ENCODE data around the gene SEPTIN3.

SEPTIN3 gene

GRCh38 chr22:41969110-41969646 is at the start of gene SEPTIN3:
SEPTIN3 (plus strand) TSS chr22:41969443; CDS start chr22:41971493, 2,050 bp downstream.
- no peak for DNase-seq (ENCODE audit: low read depth in 2 of 2)

- no peak for DNase-seq (ENCODE audit: low read depth in 2 of 2)
These were observed 48.8 kb upstream of the SEPTIN3 start for GRCh38 chr22:41920271-41920976.

- no peak for DNase-seq (ENCODE audit: low read depth in 2 of 2)
These were observed 46.9 kb upstream of the SEPTIN3 start for GRCh38 chr22:41922328-41922727.

- DNase-seq (ENCODE audit: low read depth in 2 of 2): no peak
These were observed 46.2 kb upstream of the SEPTIN3 start for GRCh38 chr22:41922940-41923594.

GRCh38 chr22:41923595-41924276 is 45.5 kb upstream of the SEPTIN3 start:
- no peak for DNase-seq (ENCODE audit: low read depth in 2 of 2)

GRCh38 chr22:41925783-41926460 is 43.3 kb upstream of the SEPTIN3 start:
- DNase-seq (ENCODE audit: low read depth in 2 of 2): peak; percentile 73 to 74

GRCh38 chr22:41927813-41928212 is 41.4 kb upstream of the SEPTIN3 start:
- DNase-seq (ENCODE audit: low read depth in 2 of 2): no peak

GRCh38 chr22:41928593-41929417 is 40.4 kb upstream of the SEPTIN3 start:
- DNase-seq (ENCODE audit: low read depth in 2 of 2): no peak

GRCh38 chr22:41929418-41929810 is 39.8 kb upstream of the SEPTIN3 start:
- no peak for DNase-seq (ENCODE audit: low read depth in 2 of 2)

GRCh38 chr22:41931701-41932269 is 37.5 kb upstream of the SEPTIN3 start:
- no peak for DNase-seq (ENCODE audit: low read depth in 2 of 2)

GRCh38 chr22:41932353-41932752 is 36.9 kb upstream of the SEPTIN3 start:
- DNase-seq (ENCODE audit: low read depth in 2 of 2): no peak

- DNase-seq (ENCODE audit: low read depth in 2 of 2): no peak
These were observed 35.6 kb upstream of the SEPTIN3 start for GRCh38 chr22:41933411-41934177.

GRCh38 chr22:41934284-41935014 is 34.8 kb upstream of the SEPTIN3 start:
- no peak for DNase-seq (ENCODE audit: low read depth in 2 of 2)

- DNase-seq (ENCODE audit: low read depth in 2 of 2): no peak
These were observed 34.3 kb upstream of the SEPTIN3 start for GRCh38 chr22:41935015-41935351.

GRCh38 chr22:41935509-41935908 is 33.7 kb upstream of the SEPTIN3 start:
- no peak for DNase-seq (ENCODE audit: low read depth in 2 of 2)

- no peak for DNase-seq (ENCODE audit: low read depth in 2 of 2)
These were observed 32.4 kb upstream of the SEPTIN3 start for GRCh38 chr22:41936894-41937169.

GRCh38 chr22:41939981-41940831 is 29.0 kb upstream of the SEPTIN3 start:
- DNase-seq (ENCODE audit: low read depth in 2 of 2): peak; percentile 74 to 93
